ENCODE results near the gene SMARCB1. TPM values are rescaled to one million over a fixed set of nuclear protein-coding genes. Genes with fewer than 3 reads are reported as not detected.

SMARCB1 gene
- 121 and 151 TPM in 2 replicates for total RNA-seq

DNA sequence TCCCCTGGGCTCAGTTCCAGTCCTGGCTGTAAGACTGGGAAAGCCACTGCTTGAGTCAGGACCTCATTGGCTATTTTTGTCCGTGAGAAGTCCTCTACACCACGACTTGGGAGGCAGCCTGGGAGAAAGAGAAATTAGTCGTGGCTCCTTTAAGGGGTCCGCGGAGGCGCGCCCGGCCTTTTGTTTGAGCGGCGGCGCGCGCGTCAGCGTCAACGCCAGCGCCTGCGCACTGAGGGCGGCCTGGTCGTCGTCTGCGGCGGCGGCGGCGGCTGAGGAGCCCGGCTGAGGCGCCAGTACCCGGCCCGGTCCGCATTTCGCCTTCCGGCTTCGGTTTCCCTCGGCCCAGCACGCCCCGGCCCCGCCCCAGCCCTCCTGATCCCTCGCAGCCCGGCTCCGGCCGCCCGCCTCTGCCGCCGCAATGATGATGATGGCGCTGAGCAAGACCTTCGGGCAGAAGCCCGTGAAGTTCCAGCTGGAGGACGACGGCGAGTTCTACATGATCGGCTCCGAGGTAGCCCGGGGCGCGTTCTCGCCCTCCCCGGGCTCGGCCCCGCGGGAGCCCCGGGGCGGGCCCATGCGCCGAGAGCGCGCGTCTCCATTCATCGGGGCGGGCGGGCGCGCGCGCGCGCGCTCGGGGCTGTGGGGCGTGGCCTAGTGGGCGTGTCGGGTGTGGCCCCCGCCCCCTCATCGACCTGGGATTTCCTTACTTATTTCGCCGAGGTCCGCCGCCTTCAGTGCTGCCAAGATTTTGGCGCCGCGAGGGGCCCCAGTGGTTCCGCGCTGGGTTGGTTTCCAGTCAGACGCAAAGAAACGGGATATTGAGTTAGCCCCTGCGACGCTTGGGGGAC is at the start of gene SMARCB1:
TSS of gene SMARCB1 (plus strand) at position 215 of the 848 bp plus-strand sequence. CDS start at position 419, 204 bp downstream.

DNA sequence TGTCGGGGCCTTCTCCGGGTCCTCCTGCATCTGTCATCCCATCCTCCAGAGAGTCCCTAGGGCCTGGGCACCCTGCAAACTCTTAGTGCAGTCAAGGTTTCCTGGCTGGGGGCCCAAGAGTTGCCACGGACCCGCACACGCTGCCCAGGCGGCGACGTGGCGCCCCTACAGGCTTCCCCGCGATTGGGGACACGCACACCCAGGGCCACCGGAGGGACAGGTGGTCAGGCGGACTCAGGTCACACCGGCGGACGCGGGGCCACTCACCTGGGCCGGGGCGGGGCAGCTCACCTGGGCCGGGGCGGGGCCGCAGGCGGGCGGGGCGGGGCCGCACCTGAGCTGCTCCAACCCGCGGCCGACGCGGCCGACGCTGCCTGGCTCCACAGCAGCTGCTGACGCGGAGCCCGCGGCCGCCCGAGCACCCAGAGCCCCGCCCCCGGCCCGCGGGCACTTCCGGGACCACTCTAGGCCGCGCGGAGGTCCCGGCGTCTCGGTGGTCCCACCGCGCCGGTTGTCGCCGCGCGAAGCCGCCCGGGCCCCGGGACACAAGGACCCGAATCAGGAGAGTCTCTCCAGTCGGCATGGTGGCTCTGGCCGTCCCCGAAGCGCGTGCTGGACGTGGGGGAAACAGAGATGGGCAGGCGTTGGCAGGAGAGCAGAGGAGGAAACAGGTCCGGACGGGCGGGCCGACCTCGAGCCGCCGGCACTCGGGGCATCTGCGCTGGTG is 35.9 kb upstream of the SMARCB1 start, which contains the start of gene ZNF70:
TSS of gene ZNF70 (minus strand) at position 399 of the 727 bp plus-strand sequence. CDS start 5,972 bp downstream, outside the sequence.

DNA sequence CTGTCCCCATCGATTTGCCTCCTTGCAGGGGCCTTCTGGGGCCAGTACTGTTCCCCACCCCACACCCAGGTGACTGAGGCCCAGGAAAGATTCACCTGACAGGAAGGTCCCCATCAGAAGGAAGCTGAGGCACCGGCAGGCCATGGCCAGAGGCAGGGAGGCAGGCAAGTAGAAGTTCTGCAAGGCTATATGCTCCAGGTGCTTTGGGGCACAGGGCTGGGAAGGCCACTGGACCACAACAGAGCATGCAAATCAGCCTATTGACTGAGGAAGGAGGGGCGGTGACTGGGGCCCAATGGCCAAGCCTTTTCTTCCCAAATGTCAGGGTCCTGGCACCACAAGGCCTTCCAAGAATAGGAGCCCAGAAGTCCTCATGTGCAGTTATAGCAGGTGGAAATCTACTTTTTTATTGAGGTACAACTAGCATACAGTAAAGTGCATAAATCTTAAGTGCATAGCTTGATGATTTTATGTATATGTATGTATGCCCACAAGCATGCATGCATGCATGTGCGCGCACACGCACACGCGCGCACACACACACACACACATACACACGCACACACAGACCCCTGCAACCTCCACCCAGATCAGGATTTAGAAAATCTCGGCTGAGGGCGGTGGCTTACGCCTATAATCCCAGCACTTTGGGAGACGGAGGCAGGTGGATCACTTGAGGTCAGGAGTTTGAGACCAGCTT is 32.4 kb upstream of the SMARCB1 start, which contains the start of gene VPREB3:
TSS of gene VPREB3 (minus strand) at position 206 of the 700 bp plus-strand sequence. CDS start at position 144, 62 bp downstream.

DNA sequence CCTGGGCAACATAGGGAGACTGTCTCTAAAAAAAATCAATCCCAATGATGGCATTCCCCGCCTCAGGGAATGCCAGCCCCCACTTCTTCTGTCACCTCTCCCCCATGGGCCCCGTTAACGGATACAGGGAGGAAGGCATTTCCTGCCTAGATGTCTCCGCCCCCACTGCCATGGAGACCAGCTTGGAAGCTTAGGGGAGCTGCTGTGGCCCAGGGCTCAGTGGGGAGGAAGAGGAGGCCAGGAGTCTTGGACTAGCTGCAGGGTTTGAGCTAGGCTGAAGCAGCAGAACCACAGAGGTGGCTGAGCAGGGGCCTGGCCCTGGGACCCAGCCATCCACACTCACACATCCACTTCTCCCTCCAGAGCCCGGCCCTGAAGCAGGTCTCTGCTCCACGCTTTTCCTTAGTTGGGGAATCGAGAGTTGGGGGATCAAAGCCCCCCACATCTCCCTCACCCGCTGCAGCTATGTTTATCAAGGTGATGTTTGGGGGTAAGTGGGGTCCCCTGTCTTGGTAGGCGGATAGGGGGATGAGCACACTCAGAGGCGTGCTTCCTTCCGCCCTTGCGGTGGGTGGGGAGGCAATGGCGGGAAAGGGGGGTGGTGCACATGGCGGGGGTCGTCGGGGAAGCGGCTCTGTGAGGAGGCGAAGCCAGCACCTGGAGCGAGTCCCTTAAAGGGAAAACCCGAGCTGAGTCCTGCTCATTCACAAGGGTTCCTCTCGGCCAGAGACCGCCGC is 23.8 kb upstream of the SMARCB1 start, which contains the start of gene C22orf15:
TSS of gene C22orf15 (plus strand) at position 149 of the 737 bp plus-strand sequence. CDS start at position 466, 317 bp downstream.

DNA sequence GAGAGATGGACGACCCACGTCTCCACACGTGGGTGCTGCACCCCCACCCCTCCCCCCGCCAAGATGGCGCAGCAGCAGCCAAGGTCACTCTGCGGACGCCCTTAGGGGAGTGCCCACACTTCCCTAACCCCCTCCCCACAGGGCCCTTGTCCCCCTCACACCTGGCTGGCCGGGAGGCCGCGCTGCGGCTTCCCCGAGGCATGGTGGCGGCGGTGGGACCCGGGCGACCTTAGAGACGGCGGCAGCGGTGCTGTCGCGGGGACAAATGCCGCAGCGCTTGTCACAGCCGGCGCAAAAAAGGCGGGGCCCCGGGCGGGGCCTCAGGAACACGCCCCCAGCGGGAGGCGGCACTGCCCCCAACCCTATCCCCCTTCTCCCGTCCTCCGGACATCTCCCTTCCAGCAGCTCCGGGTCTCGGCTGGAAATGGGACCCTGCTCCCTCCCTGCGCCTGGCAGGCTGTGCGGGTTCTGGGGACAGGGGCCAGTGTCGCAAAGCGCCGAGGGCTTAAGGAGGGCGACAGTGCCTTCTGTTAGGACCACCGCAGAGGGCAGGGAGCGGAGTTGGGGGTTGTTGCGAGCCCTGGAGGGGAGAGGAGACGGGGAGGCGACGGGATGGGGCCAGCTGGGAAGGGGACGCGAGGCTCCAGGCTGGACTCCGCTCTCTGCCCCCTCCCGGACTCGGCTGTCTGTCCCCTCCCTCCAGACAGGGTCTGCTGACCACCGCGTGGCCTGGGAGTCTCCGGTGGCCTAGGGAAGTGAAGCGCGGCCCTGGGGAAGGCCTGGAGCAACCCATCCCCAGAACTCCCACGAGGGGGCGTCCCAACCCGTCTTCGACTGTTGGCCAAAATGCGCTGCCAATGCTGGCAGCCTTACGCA is 18.9 kb upstream of the SMARCB1 start, which contains the start of gene CHCHD10:
TSS of gene CHCHD10 (minus strand) at position 300 of the 876 bp plus-strand sequence. CDS start at position 202, 98 bp downstream.

DNA sequence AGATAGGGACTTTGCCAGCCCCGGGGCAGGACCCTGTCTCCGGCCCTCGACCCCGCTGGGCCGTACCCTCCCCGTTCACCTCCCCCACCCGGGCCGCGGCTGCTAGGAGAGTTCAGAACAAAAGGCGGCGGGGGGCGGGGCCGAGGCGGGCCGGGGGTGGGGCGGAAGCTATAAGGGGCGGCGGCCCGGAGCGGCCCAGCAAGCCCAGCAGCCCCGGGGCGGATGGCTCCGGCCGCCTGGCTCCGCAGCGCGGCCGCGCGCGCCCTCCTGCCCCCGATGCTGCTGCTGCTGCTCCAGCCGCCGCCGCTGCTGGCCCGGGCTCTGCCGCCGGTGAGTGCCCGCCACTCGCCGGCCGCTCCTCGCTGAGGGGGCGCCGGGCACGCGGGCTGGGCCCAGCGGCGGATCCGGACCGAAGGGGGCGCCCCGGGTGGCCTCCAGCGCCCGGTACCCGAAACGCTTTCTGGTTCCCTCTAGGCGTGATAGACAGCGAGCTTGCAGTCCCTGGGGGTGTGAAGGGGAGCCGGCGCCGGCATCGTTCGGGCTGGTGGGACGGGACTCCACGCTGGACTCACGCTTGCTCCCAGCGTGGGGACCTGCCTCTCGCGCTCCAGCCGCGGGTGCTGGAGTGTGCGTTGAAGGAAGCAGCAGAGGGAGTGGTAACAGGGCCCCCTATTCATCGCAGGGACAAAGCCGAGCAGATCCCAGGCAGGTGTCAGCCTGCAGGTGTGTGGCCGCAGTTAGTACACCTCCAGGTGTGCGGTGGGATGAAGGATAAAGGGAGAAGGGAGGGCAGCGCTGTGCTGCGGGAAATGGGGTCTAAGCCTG is 13.9 kb upstream of the SMARCB1 start, which contains the start of gene MMP11:
TSS of gene MMP11 (plus strand) at position 201 of the 825 bp plus-strand sequence. CDS start at position 223, 22 bp downstream.

DNA sequence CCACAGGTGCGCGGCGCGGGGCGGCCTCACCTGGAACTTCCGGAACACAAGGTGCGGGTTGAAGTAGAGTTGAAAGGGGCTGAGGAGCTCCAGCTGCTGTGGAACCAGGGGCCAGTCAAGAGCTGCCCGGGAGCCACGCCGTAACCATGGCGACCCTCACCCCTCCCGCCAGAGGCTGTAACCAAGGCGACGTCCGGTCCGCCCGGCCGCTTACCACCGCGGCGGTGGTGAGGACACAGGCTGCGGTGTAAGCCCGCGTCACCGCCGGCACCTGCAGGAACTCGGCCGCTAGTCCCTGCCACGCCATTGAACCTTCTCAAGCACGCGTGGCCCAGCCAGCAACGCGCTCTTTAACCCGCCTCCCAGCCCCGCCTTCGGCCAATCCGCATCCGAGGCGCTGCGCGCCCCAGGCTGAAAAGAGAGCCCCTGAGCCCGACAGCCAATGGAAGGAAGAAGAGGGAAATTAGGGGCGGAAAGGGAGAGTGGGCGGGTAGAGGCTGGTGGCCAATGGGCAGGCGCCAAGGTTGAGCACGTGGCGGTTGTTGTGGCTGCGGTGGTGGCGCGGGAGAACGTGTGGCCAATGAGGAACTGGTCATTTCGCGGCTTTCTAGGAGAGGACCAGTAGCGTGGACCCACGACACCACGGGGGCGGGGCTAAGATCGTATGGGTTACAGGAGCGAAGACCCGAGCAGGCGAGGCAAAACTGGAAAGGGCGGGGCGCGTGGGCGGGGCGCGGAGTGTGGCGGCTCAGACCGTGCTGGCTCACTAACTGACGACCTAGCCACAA is 52.1 kb downstream of the SMARCB1 start, which contains the start of gene DERL3:
TSS of gene DERL3 (minus strand) at position 326 of the 788 bp plus-strand sequence. CDS start at position 307, 19 bp downstream.

DNA sequence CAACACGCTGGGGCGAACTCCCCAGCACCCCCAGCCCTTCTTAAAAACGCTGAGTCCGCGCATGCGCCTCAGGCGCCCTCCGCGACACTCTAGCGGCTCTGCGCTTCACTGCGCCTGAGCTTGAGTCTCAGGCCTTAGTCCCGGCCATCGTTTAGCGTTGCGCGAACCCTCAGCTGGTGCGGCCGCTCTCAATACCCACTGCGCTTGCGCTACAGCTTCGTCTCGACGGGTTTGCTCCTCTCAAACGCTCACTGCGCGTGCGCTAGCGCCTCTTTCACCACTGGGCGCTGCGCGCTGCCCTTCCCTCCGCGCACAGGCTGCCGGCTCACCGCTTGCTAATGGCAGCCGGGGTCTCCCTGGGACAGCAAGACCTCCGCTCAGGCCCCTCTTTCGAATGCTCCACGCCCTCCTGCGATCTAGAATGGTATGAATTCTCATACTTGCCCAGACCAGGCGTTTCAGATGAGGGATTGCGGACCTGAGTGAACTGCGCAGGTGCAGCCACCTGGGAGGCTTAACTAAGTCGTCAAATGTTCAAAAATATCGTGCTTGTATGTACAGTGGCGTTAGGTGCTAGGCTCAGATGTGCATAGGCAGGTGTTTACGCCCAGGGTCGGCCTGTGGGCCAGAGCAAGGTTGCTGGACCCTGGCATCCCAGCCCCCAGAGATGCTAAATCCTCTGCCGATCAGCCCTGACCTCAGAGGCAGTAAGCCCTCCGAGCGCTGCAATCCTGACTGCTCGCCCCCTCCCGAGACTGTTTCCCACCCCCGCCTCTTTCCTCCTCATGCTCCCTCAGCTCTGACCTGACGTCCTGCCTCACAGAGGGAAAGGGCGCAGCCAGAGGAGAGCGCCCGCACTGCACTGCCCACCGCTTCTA is 71.1 kb downstream of the SMARCB1 start, which contains the start of gene SLC2A11:
TSS of gene SLC2A11 (plus strand) at position 270 of the 878 bp plus-strand sequence. CDS start at position 395, 125 bp downstream.

Other genes starting within 250 kb of the SMARCB1 start
- not detected in 2 replicates for gene IGLL1, start 206.7 kb upstream of the SMARCB1 start, total RNA-seq
- gene DRICH1, start 154.6 kb upstream of the SMARCB1 start, total RNA-seq = not detected in 2 replicates
- not detected in 2 replicates for gene RGL4, start 96.0 kb upstream of the SMARCB1 start, total RNA-seq
- 2.7 and 2.9 TPM in 2 replicates for gene ZNF70, start 35.9 kb upstream of the SMARCB1 start, total RNA-seq
- not detected in 2 replicates for gene VPREB3, start 32.5 kb upstream of the SMARCB1 start, total RNA-seq
- 1.1 and 1.2 TPM in 2 replicates for gene C22orf15, start 24.0 kb upstream of the SMARCB1 start, total RNA-seq
- gene CHCHD10, start 19.0 kb upstream of the SMARCB1 start, total RNA-seq = 1.9 and 2.3 TPM in 2 replicates
- 7.4 and 11.2 TPM in 2 replicates for gene MMP11, start 14.1 kb upstream of the SMARCB1 start, total RNA-seq
- 2.3 TPM in 1 of 2 replicates, not detected in the other for gene DERL3, start 52.0 kb downstream of the SMARCB1 start, total RNA-seq
- gene SLC2A11, start 70.9 kb downstream of the SMARCB1 start, total RNA-seq = 6.9 and 11.2 TPM in 2 replicates
- gene MIF, start 107.4 kb downstream of the SMARCB1 start, total RNA-seq = 473 and 481 TPM in 2 replicates
- 1.8 and 2.6 TPM in 2 replicates for gene GSTT2B, start 174.2 kb downstream of the SMARCB1 start, total RNA-seq
- not detected in 2 replicates for gene DDTL, start 179.9 kb downstream of the SMARCB1 start, total RNA-seq
- 93.4 and 103 TPM in 2 replicates for gene DDT, start 187.5 kb downstream of the SMARCB1 start, total RNA-seq
- 1.2 TPM in 1 of 2 replicates, not detected in the other for gene GSTT2, start 193.2 kb downstream of the SMARCB1 start, total RNA-seq
- not detected in 2 replicates for gene GSTT4, start 218.5 kb downstream of the SMARCB1 start, total RNA-seq
- gene CABIN1, start 224.3 kb downstream of the SMARCB1 start, total RNA-seq = 31.0 and 53.6 TPM in 2 replicates

Measured in myometrial cell (primary cell).